Ectodermal cell (in vitro differentiated cells): ENCODE data around the gene RNF32.
"Not testable (repeated sequence)": the region's sequence is repeated elsewhere in the genome, so short reads cannot be mapped to it uniquely, and the experiment has no call there.

Experiments used
- H3K27ac ChIP-seq: 2 replicates; pipeline ENCODE4 v1.7.0; 2013; ENCODE audit warnings: mild to moderate bottlenecking, low read depth, low read length; ENCODE audit not compliant: insufficient read depth, poor library complexity, severe bottlenecking
- H3K27me3 ChIP-seq: 2 replicates; pipeline ENCODE4 v1.7.0; 2013; ENCODE audit warnings: mild to moderate bottlenecking, low read length; ENCODE audit not compliant: insufficient read depth, control insufficient read depth, poor library complexity, severe bottlenecking
- H3K36me3 ChIP-seq: one replicate; pipeline ENCODE4 v1.7.0; 2013; ENCODE audit warnings: low read length; ENCODE audit not compliant: control insufficient read depth, insufficient read depth
- H3K4me1 ChIP-seq: one replicate; pipeline ENCODE4 v1.7.0; 2013; ENCODE audit warnings: low read length; ENCODE audit not compliant: control insufficient read depth, insufficient read depth
- H3K4me3 ChIP-seq: 2 replicates; pipeline ENCODE4 v1.7.0; 2013; ENCODE audit warnings: low read depth, low read length, control low read depth; ENCODE audit not compliant: insufficient read depth
- H3K9me3 ChIP-seq: 2 replicates; pipeline ENCODE4 v1.7.0; 2013; ENCODE audit warnings: mild to moderate bottlenecking, low read length, moderate library complexity; ENCODE audit not compliant: control insufficient read depth
- WGBS, 2 experiments: methylation state at CpG; one replicate each; pipeline ENCODE4 v1.1.7; 2013; ENCODE audit warnings: missing lambda C conversion rate in 2 of 2; 5-methylcytosine and 5-hydroxymethylcytosine counted together

Gene RNF32

GRCh38 chr7:156626220-156626895 is 14.2 kb upstream of the RNF32 start:
- Histone ChIP-seq H3K9me3 (no peaks in the 10 kb centered on the region), H3K4me3 (no peak overlapping the region), H3K27me3 (no peaks in the 10 kb centered on the region), H3K36me3 (no peaks in the 10 kb centered on the region), H3K4me1 (no peaks in the 10 kb centered on the region), H3K27ac (no peak overlapping the region)
- 92 to 96% methylated on average over 7 of the region's 7 CpGs for WGBS, 2 experiments

DNA sequence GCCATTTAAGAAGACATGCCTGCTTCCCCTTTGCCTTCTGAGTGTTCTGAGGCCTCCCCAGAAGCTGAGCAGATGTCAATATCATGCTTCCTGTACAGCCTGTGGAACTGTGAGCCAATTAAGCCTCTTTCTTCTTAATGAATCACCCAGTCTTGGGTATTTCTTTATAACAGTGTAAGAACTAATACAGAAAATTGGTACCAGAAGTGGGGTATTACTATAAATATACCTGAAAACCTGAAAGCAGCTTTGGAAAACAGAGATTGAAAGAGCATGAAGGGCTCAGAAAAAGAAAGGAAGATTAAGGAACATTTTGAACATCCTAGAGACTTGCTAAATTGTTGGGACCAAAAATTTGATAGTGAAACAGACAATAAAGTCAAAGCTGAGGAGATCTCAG is 12.0 kb upstream of the RNF32 start:
- no peak overlapping the region for H3K27ac ChIP-seq

DNA sequence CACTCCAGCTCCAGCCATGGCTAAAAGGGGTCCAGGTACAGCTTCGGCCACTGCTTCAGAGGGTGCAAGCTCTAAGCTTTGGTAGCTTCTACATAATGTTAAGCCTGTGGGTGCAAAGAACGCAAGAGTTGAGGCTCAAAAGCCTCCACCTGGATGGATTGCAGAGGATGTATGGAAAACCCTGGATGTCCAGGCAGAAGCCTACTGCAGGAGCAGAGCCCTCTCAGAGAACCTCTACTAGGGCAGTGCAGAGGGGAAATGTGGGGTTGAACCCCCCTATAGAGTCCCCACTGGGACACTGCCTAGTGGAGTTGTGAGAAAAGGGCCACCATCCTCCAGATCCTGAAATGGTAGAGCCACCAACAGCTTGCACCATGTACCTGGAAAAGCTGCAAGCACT is 10.7 kb upstream of the RNF32 start:
- Histone ChIP-seq H3K4me1 (no peaks in the 10 kb centered on the region), H3K36me3 (no peaks in the 10 kb centered on the region), H3K27me3 (no peaks in the 10 kb centered on the region), H3K4me3 (no peak overlapping the region), H3K9me3 (no peaks in the 10 kb centered on the region), H3K27ac (no peak overlapping the region)
- 91 to 95% methylated on average over 2 of the region's 2 CpGs for WGBS, 2 experiments

More for the DNA sequence above, 12.0 kb upstream of the RNF32 start:
- Histone ChIP-seq H3K36me3 (no peaks in the 10 kb centered on the region), H3K4me3 (no peak overlapping the region), H3K4me1 (no peaks in the 10 kb centered on the region), H3K9me3 (no peaks in the 10 kb centered on the region), H3K27me3 (no peaks in the 10 kb centered on the region)

DNA sequence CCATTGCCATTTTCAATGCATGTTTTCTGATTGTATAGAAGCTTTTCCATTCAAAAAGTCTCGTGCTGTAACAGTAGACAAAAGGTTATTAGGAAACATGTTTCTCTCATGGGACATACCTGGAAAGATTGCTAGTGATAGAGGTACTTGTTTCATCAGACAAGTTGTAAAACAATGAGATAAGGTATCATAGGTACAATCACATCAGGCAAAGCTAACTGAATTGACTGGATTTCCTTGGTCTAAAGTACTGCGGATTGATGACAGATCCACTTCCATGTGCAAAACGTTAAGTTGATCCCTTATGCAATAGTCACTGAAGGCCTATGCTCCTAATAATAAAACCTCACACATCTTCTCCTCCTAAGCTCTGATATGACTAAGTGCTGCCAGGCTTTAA is 6.5 kb upstream of the RNF32 start:
- 87% methylated on average over 3 of the region's 3 CpGs for WGBS, 2 experiments
- no peaks in the 10 kb centered on the region for H3K9me3 ChIP-seq

DNA sequence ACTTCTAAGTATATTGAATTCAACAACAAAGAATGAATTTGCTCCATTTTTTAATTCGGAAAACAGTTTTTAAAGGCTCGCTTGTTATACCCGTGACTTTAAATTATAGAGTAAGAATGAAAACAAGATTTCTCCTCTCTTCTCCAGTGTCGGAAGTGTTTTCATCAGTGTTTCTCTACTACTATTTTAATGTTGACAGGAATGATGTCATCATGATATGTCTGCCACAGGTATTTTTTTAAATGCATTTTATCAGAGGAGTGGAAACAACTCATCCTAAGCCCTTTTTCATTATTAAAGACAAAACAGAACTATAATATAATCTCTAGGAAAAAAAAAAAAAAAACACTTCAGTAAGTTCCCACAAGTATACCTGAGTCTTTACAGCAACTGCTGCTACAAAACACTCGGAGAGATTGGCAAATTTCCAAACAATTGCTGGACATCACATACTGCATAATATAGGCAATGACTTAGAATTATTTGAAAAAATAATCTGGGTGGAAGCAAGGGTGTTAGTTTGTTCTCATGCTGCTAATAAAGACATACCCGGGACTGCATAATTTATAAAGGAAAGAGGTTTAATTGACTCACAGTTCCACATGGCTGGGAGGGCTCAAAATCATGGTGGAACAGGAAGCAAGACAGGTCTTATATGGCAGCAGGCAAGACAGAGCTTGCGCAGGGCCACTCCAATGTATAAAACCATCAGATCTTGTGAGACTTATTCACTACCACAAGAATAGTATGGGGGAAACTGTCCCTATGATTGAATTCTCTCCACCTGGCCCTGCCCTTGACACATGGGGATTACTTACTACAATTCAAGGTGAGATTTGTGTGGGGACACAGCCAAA is 4.8 kb upstream of the RNF32 start:
- 92 to 93% methylated on average over 6 of the region's 7 CpGs for WGBS, 2 experiments

More for the DNA sequence above, 6.5 kb upstream of the RNF32 start:
- Histone ChIP-seq H3K4me3 (no peak overlapping the region), H3K27me3 (no peaks in the 10 kb centered on the region), H3K4me1 (no peaks in the 10 kb centered on the region), H3K27ac (no peak overlapping the region), H3K36me3 (no peaks in the 10 kb centered on the region)

GRCh38 chr7:156637093-156637492 is 3.5 kb upstream of the RNF32 start:
- WGBS, 2 experiments, result 95 to 97% methylated on average over 6 to 7 of the region's 7 CpGs
- H3K4me1 ChIP-seq, H3K4me3 ChIP-seq, H3K9me3 ChIP-seq, H3K27me3 ChIP-seq, H3K36me3 ChIP-seq, H3K27ac ChIP-seq: not testable (repeated sequence)

More for the DNA sequence above, 4.8 kb upstream of the RNF32 start:
- Histone ChIP-seq H3K36me3 (no peaks in the 10 kb centered on the region), H3K4me3 (no peak overlapping the region), H3K9me3 (no peaks in the 10 kb centered on the region), H3K27me3 (no peaks in the 10 kb centered on the region), H3K27ac (no peak overlapping the region), H3K4me1 (no peaks in the 10 kb centered on the region)

GRCh38 chr7:156638443-156639077 is 2.0 kb upstream of the RNF32 start:
- H3K9me3 ChIP-seq, result no peaks in the 10 kb centered on the region
- peaks cover 4% of the 10 kb centered on the region for H3K27me3 ChIP-seq
- H3K4me1 ChIP-seq, result peaks cover 6% of the 10 kb centered on the region
- no peak overlapping the region for H3K27ac ChIP-seq
- H3K36me3 ChIP-seq, result no peaks in the 10 kb centered on the region
- WGBS, 2 experiments, result 95 to 96% methylated on average over 8 of the region's 8 CpGs
- no peak overlapping the region for H3K4me3 ChIP-seq

- Histone ChIP-seq H3K36me3 (no peaks in the 10 kb centered on the region), H3K27ac (no peak overlapping the region), H3K27me3 (peaks cover 4% of the 10 kb centered on the region), H3K9me3 (no peaks in the 10 kb centered on the region), H3K4me3 (peak overlapping the region; percentile 68), H3K4me1 (peaks cover 6% of the 10 kb centered on the region)
- WGBS, 2 experiments, result 95% methylated on average over 52 of the region's 52 CpGs
Measured at GRCh38 chr7:156639426-156640256, 933 bp upstream of the RNF32 start.

DNA sequence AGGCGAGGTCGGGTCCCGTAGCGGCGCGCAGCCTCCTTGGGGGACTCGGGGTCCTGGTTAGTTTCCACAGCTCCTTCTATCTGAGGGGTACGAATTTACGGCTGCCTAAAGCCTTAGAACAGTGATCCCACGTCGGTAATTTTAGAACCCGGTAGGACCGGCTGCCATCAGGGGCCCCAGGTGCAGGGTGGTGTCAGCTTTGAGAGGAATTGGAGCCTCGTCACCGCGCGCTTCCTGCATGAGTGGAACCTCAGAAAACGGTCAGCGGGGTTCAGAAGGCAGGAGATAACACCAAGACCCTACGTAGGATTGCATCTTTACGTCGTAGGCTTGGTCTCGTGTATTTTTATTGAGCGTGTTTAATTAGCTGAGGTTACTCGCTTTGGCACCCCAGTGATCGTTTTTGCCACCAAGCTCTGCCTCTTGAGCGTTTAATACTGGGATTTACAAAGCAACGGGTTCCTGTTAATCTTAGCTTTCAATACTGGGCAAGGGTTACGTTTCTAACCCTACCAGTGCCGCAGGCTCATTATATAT is 443 bp downstream of the RNF32 start:
- Histone ChIP-seq H3K4me3 (peak overlapping the region; percentile 68), H3K4me1 (peaks cover 6% of the 10 kb centered on the region), H3K27me3 (peaks cover 4% of the 10 kb centered on the region), H3K27ac (no peak overlapping the region), H3K9me3 (no peaks in the 10 kb centered on the region), H3K36me3 (no peaks in the 10 kb centered on the region)
- WGBS, 2 experiments, result 8 to 11% methylated on average over 30 of the region's 30 CpGs
